Activated CD4-positive, alpha-beta T cell treated with anti-CD3 and anti-CD28 coated beads, Interleukin-2, Interleukin-4, amounts not matched to agents 100 ng/mL and 50 ng/mL, durations not matched to agents 16 hours and 8 hours (primary cell): ENCODE results near the gene NFKBIB.
"Not testable (repeated sequence)": the region's sequence is repeated elsewhere in the genome, so short reads cannot be mapped to it uniquely, and the experiment has no call there.

Source experiments
- DNase-seq: peaks from one replicate; pipeline ENCODE4 v3.0.0-alpha.2; 2020; ENCODE audit warnings: low spot score

NFKBIB gene, protein sequence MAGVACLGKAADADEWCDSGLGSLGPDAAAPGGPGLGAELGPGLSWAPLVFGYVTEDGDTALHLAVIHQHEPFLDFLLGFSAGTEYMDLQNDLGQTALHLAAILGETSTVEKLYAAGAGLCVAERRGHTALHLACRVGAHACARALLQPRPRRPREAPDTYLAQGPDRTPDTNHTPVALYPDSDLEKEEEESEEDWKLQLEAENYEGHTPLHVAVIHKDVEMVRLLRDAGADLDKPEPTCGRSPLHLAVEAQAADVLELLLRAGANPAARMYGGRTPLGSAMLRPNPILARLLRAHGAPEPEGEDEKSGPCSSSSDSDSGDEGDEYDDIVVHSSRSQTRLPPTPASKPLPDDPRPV

DNA sequence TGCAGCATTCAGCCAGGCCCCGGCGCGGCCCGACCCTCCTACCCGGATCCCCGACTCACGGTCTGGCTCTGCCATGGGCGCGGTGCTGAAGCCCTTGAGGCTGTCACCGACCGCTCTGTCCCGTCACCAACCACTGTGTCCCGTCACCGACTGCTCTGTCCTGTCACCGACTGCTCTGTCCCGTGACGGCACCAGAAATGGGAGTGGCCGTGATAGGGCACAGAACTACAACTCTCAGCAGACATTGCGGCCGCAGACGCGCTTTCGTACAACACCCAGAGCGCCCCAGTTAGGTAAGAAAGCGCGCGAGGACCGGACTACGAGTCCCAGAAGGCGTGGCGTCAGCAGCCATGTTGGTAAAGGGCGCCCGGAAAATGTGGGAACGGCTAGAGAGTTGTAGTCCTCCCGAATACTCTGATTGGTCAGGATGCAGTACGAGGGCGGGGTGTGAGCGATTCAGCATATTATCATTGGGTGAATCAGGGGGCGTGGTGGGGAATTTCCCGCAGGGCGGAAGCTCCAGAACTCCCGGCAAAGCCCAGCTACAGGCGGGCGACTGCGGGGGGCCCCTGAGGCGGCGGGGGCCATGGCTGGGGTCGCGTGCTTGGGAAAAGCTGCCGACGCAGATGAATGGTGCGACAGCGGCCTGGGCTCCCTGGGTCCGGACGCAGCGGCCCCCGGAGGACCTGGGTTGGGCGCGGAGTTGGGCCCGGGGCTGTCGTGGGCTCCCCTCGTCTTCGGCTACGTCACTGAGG lies at the start of gene NFKBIB, which contains the start of gene SIRT2:
Gene NFKBIB, plus strand, starts transcription at position 523 of the 755 bp plus-strand sequence. Its CDS starts 64 bp downstream, at position 587.
Gene SIRT2, minus strand, starts transcription at position 172 of the 755 bp plus-strand sequence. Its CDS starts 97 bp downstream, at position 75.
- DNase-seq, result peak; percentile 100

DNA sequence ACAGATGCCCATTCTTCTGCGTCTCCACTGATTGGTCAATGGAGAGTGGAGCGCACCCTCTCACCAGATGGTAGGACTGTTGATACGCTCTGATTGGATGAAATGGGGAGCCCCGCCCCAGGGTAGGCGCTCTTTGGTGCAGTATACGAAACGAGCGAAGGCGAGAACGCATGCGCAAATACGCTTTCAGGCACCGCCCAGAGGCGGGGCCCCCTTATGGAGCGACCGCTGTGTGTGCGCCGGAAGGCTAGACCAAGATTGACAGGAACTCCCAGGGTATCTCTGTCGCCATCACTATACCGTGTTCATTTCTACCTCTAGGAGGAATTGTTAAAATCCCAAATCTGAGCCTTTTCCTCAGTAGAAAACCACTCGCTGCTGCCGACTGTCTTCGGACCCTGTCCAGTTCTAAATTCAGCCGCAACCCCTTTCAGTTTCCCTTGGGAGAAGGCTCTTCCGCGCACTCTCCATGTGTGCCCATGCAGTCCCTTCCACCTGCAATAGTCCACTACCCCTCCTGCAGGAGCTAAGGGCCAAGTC lies 49.3 kb upstream of the NFKBIB start:
- no peak for DNase-seq

DNA sequence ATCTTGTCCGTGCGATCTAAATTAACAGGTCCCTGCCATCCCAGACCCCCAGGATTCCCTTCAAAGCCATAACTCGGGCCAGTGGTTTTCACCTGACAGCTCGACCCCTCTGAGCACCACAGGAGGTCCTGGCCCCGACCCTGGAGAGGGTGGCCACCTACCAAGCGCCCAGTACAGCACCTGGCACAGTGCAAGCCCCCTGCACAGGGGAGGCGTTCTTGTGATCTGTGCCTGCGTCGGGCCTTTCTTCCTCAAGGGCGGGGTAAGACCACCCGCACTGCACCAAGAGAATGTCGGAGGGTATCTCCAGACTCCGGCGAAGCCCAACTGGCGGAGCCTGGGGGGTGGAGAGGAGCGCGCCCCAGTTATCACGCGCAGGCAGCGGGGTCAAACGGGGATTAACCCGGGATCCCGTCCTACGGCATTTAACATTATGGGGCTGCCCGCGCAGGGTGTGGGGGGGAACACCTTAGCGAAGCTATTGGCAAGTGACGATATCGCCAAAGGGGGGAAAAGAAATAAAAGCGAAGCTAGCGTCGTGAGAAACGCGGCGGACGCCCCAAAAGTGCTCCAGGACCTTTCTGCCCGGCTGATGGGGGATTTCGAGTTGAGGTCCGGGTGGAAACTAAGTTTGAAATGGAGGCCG lies 48.7 kb upstream of the NFKBIB start:
- DNase-seq, result no peak

DNA sequence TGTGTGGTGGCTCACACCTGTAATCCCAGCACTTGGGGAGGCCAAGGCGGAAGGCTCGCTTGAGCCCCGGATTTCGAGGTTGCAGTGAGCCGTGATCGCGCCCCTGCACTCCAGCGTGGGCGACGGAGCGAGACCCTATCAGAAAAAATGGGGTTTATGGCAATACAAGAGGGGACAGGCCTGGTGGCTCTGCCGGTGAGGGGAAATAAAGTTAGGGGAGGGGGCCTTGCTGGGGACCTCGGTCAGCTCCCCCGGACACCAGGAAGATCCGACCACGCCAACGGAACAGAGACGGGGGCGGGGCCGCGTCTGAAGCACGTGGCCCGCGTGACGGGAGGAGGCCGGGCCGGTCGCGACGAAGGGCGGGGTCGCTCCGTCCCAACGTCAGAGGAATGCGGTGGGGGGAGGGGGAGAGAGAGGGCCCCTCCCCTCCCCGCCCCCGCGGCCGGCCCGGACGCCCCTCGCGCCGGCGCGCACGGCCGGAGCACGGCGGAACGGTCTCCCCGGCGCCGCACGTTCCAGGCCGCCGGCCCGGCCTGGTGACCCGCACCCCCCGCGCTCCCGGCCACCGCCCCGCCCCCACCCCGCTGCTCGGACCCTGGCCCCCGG lies 48.0 kb upstream of the NFKBIB start:
- peak; percentile 94 for DNase-seq

DNA sequence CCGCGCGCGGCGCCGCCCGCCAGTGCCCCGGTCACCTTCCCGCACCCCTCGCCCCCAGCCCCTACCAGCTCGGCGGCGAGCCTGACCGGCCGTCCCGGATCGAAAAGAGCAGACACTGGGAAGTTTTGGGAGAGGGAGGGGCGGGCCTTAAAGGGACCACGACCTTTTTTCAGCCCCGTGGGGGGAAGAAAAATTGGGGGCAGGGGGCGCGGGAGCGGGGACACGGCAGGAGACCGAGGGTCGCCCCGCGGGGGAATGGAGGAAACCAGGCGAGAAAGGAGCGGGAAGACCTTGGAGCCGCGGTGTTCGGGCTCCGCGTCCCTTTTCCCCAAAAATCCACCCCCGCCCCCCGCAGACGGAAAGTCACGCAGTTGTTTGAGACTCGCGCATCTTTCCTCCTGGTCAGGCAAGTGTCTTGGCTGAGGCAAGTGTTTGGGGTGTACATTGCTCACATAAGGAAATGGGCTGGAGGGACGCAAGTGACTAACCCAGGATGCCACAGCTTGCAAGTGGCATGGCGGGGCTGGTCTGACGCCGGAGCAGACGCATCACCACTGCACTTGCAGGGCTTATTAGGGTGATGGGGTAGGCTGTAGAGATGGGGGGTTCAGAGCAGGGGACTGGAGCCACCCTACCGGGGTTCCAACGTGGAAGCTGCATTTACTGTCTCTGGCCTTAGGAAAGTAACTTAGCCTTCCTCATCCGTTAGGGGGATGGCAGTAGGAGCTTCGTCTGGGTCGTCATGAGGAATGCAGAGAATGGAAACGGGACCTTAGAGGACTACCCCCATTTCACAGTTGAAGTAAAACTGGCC lies 47.3 kb upstream of the NFKBIB start:
- peak; percentile 72 for DNase-seq

DNA sequence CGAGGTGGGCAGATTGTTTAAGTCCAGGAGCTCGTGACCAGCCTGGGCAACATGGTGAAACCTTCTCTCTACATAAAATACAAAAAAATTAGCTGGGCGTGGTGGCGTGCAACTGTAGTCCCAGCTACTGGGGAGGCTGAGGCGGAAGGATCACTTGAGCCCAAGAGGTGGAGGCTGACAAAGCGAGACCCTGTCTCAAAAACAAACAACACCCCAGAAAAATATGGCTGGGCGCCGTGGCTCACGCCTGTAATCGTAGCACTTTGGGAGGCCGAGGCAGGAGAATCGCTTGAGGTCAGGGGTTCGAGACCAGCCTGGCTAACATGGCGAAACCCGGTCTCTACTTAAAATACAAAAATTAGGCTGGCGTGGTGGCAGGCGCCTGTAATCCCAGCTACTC lies 46.6 kb upstream of the NFKBIB start:
- no peak for DNase-seq

DNA sequence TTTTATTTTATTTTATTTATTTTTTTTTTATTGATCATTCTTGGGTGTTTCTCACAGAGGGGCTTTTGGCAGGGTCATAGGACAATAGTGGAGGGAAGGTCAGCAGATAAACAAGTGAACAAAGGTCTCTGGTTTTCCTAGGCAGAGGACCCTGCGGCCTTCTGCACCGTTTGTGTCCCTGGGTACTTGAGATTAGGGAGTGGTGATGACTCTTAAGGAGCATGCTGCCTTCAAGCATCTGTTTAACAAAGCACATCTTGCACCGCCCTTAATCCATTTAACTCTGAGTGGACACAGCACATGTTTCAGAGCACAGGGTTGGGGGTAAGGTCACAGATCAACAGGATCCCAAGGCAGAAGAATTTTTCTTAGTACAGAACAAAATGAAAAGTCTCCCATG lies 44.8 kb upstream of the NFKBIB start:
- DNase-seq, result not testable (repeated sequence)

DNA sequence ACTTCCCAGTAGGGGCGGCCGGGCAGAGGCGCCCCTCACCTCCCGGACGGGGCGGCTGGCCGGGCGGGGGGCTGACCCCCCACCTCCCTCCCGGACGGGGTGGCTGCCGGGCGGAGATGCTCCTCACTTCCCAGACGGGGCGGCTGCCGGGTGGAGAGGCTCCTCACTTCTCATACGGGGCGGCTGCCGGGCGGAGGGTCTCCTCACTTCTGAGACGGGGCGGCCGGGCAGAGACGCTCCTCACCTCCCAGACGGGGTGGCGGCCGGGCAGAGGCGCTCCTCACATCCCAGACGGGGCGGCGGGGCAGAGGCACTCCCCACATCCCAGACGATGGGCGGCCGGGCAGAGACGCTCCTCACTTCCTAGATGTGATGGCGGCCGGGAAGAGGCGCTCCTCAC lies 44.0 kb upstream of the NFKBIB start:
- not testable (repeated sequence) for DNase-seq

DNA sequence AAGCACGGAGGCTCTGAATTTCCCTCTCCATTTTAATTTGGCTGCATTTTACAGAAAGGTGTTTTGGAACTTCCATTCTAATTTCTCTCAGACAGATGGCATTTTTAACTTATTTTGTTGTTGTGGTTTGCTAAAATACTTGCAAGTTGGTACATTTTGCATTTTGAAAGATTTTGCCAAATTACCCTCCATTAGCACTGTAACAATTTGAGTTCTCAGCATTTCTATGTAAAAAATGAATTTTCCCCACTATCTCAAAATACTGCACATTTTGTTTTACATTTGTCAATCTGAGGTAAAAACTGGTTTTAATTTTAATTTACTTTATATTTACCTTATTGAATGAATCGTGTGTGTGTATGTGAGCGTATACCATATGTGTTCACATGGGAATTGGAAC lies 43.0 kb upstream of the NFKBIB start:
- DNase-seq, result no peak

DNA sequence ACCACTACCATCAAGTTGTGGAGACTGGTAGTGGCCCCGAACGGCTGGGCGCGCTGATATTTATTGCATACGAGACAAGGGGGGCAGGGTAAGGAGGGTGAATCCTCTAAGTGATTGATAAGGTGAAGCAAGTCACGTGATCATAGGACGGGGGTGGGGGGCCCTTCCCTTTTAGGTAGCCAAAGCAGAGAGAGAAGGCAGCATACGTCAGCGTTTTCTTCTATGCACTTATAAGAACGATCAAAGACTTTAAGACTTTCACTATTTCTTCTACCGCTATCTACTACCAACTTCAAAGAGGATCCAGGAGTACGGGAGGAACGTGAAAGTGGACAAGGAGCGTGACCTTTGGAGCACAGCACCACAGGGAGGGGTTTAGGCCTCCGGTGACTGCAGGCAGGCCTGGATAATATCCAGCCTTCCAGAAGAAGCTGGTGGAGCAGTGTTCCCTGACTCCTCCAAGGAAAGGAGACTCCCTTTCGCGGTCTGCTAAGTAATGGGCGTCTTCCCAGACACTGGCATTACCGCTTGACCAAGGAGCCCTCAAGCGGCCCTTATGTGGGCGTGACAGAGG lies 40.1 kb upstream of the NFKBIB start:
- not testable (repeated sequence) for DNase-seq

DNA sequence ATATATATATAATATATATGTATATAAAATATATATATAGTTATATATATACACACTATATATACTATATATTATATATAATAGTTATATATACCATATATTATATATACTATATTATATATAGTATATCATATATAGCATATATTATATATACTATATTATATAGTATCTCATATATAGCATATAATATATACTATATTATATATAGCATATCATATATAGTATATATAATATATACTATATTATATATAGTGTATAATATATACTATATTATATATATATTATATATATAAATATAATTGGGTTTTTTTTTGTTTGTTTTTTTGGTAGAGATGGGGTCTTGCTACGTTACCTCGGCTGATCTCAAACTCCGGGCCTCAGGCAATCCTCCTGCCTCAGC lies 38.4 kb upstream of the NFKBIB start:
- DNase-seq, result no peak

DNA sequence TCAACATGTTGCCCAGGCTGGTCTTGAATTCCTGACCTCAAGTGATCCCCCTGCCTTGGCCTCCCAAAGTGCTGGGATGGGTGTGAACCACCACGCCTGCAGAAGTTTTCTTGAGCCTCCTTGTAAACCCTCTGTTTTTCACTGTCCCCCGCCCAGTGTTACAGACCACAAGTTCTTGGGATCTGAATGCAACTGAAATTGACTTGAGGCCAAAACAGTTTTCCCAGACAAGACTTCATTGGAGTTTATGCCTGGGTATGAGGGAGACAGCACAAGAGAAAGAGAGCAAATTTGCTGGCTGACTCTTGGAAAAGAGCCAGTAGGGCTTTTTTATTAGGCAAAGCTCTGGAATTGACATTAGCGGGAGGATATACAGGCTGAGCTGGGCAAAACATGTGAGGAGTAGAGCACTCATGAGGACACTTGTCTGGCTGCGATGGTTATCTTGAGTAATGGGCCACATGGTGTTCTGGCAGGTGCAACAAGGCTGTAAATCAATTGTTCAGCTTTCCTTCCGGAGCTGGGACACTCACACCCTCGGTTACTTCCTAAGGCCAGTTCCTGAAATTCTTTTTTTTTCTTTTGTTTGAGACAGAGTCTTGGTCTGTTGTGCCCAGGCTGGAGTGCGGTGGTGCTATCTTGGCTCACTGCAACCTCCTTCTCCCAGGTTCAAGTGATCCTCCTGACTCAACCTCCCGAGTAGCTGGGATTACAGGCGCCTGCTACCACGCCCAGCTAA lies 37.3 kb upstream of the NFKBIB start:
- no peak for DNase-seq

DNA sequence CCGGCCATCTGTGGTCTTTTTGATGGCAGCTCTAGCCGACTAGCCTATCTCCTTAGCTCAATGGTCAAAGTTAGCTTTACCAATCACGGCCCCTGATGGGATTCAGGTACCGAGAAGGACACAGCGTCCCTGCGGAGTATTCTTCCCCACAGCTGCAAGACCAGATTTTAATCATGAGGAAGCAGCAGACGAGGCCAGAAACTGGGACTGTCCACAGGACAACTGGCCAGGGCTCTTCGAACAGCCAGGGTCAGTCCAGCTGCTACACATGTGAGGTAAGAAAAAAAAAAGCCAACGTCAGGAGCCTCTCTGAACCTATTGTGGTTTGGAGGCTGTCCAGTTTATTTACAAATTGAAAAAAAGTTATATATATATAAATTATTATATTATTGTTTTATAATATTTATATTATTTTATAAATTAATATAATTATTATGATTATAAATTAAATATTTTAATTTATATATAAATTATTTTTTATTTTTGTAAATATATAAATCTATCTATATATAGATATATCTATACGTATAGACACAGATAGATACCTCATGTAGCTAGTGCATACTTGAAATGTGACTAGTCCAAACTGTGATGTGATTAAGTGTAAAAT lies 32.5 kb upstream of the NFKBIB start:
- no peak for DNase-seq

DNA sequence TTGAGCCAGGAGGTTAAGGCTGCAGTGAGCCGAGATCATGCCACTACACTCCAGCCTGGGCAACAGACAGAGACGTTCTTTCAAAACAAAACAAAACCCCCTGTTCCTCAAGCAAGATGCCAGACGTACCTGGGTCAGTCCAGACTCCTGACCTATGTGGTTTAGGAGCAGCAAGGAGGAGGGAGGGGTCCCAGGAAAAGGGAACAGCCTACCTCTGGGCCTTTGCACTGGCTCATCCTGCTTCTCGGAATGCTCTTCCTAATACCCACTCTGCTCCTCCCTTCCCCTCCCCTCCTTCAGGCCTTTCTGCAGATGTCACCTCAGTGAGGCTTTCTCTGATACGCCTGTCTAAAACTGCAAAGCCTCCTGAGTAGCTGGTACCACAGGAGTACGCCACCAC lies 31.2 kb upstream of the NFKBIB start:
- no peak for DNase-seq

DNA sequence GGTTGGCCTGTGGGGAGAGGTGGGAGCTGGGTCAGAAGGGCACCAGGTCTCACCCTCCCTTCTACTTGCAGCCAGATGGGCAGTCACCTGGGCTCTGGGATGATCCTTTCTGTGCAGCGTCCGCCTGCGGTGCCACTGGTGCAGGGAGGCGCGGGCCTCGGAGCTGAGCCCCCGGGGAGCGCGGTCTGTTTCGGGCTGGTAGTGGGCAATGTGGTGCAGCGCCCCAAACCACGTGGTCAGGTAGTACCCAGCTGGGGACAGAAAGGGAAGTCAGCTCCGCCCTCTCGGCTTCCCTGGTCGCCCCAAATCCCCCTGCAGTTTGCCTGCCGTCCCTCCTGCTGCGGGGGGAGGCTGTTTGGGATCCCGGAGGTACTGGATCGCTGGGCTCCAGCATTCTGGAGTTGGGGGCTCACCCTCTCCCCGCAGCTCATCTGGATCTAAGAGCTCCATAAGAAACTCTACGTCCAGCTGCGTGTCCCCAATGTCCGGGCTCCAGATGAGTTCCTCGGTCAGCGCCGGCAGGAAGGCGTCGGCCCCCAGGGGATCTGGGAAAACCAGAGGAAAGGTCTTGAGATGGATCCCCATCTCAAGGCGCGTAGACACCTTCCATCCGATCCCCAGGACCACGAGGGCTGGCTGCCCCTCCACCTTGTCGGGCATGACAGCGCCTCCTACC lies 30.5 kb upstream of the NFKBIB start:
- DNase-seq, result peak; percentile 39

DNA sequence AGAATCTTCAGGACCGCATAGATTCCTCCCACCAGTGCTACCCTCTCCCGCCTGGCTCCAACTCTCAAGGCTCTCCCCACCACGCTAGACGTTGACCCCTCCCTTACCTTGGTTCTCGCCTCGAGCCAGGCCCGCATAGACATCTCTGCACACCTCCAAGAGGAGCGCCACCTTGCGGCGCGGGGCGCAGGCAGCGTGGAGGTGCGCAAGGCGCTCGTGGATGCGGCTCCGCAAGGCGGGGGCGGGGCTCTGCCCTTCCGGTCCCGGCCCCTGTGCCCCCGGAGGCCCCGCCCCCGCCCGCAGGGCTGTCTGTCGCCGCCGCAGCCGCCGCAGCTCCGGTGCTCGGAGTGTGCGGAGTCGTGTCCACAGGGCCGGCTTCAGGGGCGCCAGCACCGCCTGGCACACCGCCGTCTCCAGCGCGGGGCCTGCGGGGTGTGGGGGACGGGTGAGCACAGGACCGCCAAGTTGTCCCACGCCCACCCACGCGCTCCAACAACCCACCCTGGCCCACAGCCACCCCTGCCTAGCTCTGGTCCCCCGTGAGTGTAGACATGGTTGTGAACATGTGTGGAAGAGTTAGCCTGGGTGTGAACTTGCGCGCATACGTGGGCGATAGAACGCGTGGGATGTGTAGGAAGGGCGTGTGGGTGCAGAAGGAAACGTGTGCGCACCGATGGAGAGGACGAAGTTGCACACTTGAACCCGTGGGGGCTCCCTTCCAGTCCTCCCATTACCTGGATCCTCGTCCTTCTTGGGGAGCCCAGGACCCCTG lies 29.7 kb upstream of the NFKBIB start:
- peak; percentile 94 for DNase-seq

DNA sequence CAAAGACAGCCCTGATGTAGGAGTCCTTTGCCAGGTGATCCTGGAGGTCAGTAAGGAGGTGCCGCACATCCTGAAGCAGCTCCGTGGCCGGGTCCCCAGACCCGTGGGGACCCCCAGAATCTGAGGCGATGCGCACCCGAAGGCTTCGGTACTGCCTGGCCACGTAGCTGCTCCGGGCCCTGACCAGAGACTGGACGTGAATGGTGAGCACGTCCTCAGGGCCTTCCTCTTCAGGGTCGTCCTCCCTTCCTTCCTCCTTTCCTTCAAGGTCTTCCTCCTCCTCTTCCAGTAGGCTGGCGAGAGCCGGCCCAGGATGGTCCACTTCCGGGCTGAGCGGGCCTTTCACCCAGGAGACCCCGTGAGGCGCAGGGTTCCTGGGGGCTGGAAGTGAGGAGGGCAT lies 29.2 kb upstream of the NFKBIB start:
- no peak for DNase-seq

DNA sequence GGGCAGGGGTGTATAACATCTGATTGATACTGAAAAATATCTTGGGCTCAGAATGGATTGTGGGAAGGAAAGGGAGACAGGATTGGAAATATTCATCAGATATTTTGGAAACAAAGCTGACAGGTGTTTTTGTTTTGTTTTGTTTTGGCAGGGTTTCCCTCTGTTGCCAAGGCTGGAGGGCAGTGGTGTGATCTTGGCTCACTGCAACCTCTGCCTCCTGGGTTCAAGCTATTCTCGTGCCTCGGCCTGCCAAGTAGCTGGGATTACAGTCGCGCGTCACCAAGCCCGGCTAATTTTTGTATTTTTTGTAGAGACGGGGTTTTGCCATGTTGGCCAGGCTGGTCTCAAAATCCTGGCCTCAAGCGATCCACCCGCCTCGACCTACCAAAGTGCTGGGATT lies 26.4 kb upstream of the NFKBIB start:
- DNase-seq, result not testable (repeated sequence)
